ENCODE measurements around the gene RELN. TPM values are rescaled to one million over a fixed set of nuclear protein-coding genes. Genes with fewer than 3 reads are reported as not detected.

The RELN gene
- total RNA-seq, 1 donor from 2014 or later = 7.4 TPM

DNA sequence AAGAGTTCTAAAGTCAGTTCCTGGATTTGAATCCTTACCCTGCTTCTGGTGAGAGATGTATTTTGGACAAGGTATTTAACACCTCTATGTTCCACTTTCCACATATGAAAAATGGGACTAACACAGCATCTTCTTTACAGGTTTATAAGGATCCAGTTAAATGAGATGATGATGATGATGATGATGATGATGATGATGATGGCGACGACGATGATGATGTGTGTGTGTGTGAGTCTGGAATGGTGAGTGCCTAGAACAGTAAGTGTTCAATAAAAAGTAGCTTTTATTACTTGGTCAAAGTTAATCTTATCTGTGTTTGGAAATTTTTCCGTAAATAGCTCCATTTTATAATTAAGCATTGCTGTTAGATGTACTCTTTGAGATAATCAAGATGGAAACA, 295.2 kb downstream of the RELN start:
- H3K27ac ChIP-seq = no peak overlapping the region
- H3K4me1 ChIP-seq = no peaks in the 10 kb centered on the region
- DNase-seq (ENCODE audit: extremely low spot score in 2 of 2) = no peak
- intact Hi-C loops (cut with DNase I) = no loop called here
- no peaks in the 10 kb centered on the region for H3K9me3 ChIP-seq
- no peaks in the 10 kb centered on the region for H3K27me3 ChIP-seq
- H3K36me3 ChIP-seq = no peaks in the 10 kb centered on the region
- TF ChIP-seq, protein P1, sequence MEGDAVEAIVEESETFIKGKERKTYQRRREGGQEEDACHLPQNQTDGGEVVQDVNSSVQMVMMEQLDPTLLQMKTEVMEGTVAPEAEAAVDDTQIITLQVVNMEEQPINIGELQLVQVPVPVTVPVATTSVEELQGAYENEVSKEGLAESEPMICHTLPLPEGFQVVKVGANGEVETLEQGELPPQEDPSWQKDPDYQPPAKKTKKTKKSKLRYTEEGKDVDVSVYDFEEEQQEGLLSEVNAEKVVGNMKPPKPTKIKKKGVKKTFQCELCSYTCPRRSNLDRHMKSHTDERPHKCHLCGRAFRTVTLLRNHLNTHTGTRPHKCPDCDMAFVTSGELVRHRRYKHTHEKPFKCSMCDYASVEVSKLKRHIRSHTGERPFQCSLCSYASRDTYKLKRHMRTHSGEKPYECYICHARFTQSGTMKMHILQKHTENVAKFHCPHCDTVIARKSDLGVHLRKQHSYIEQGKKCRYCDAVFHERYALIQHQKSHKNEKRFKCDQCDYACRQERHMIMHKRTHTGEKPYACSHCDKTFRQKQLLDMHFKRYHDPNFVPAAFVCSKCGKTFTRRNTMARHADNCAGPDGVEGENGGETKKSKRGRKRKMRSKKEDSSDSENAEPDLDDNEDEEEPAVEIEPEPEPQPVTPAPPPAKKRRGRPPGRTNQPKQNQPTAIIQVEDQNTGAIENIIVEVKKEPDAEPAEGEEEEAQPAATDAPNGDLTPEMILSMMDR (IDR thresholded peaks at IDR 0.05) = no peak
- TF ChIP-seq POLR2A (IDR thresholded peaks at IDR 0.05) (no peak), POLR2AphosphoS5 (IDR thresholded peaks at IDR 0.05; ENCODE audit: insufficient read depth in 1 of 2, low read depth in 1 of 2) (no peak)
- H3K4me3 ChIP-seq = no peak overlapping the region

DNA sequence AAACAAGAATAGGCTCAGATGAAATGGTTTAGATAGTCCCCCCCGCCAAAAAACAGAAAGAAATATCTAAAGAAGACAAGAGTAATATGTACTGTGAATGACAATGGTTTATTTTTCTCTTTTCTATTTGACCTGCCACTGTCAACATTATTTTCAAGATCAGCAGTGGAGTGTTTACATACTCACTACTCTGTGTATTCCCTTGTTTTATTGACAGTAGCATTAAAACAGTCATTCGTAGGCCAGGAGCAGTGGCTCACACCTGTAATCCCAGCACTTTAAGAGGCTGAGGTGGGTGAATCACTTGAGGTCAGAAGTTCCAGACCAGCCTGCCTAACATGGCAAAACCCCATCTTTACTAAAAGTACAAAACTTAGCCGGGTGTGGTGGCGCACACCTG, 298.2 kb downstream of the RELN start:
- TF ChIP-seq POLR2A (IDR thresholded peaks at IDR 0.05) = no peak
- TF ChIP-seq, protein P1 (IDR thresholded peaks at IDR 0.05) = no peak
- no peak for TF ChIP-seq POLR2AphosphoS5 (IDR thresholded peaks at IDR 0.05; ENCODE audit: insufficient read depth in 1 of 2, low read depth in 1 of 2)
- Histone ChIP-seq H3K36me3 (no peaks in the 10 kb centered on the region), H3K27me3 (no peaks in the 10 kb centered on the region), H3K4me1 (no peaks in the 10 kb centered on the region), H3K4me3 (no peak overlapping the region), H3K27ac (no peak overlapping the region), H3K9me3 (no peaks in the 10 kb centered on the region)
- DNase-seq (ENCODE audit: extremely low spot score in 2 of 2) = no peak
- intact Hi-C loops (cut with DNase I) = no loop called here

DNA sequence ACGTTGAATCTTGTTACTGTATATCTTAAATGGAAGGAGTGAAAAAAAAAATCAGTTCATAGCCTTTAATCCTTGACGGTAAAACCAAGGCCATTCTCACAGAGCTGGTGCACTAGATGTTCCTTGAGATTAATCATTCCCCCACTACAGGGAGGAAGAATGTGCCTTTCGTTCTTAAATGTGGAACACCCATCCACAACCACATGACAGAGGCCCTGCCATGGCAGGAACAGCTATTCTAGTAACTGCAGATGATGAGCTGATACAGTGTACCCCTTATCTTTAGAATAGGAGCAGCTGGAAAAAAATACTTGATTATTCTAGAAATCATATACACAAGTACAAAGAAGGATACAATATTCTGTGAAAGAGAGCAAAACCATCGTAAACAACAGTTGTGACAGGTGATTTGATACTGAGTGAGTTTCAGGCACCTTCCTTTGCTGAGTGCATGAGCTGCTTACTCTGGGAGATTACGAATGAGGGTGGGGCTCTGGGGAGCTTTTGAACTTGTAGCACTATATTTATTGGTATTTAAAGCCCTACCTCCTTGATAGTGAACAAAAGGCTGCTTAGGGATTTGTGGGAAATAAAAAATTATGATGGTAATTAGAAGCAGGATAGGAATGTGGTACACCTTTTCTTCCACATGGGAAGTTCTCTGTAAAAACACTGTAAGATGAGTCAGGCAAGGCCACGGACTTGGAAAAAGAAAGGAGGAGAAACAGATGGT, 299.1 kb downstream of the RELN start:
- H3K27ac ChIP-seq = no peak overlapping the region
- TF ChIP-seq, protein P1 (IDR thresholded peaks at IDR 0.05) = no peak
- TF ChIP-seq POLR2AphosphoS5 (IDR thresholded peaks at IDR 0.05; ENCODE audit: insufficient read depth in 1 of 2, low read depth in 1 of 2) = no peak
- TF ChIP-seq POLR2A (IDR thresholded peaks at IDR 0.05) = no peak
- no peaks in the 10 kb centered on the region for H3K9me3 ChIP-seq
- H3K4me1 ChIP-seq = no peaks in the 10 kb centered on the region
- no peaks in the 10 kb centered on the region for H3K27me3 ChIP-seq
- H3K4me3 ChIP-seq = no peak overlapping the region
- intact Hi-C loops (cut with DNase I) = no loop called here
- H3K36me3 ChIP-seq = no peaks in the 10 kb centered on the region
- DNase-seq (ENCODE audit: extremely low spot score in 2 of 2) = no peak

DNA sequence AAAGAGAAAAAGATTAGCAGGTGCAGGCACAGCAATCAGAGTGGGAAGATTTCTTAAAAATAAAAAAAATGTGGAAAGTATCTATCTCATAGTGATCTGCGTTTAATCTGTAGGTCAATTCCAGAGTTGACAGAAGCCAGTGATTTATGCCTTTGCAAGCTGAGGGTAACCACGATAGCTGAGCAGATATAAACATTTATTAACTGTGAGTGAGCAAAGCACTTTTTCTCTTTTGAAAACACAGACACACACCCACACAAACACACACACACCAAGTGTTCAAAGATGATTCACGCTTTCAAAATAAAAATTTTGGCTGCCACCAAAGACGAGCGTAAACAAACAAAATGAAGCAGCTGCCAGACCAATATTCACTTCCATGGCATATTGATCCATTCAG, 300.2 kb downstream of the RELN start:
- Histone ChIP-seq H3K9me3 (no peaks in the 10 kb centered on the region), H3K27ac (no peak overlapping the region), H3K36me3 (no peaks in the 10 kb centered on the region), H3K4me3 (no peak overlapping the region), H3K27me3 (no peaks in the 10 kb centered on the region), H3K4me1 (no peaks in the 10 kb centered on the region)
- no peak for DNase-seq (ENCODE audit: extremely low spot score in 2 of 2)
- no peak for TF ChIP-seq POLR2AphosphoS5 (IDR thresholded peaks at IDR 0.05; ENCODE audit: insufficient read depth in 1 of 2, low read depth in 1 of 2)
- TF ChIP-seq POLR2A (IDR thresholded peaks at IDR 0.05) = no peak
- TF ChIP-seq, protein P1 (IDR thresholded peaks at IDR 0.05) = no peak
- intact Hi-C loops (cut with DNase I) = no loop called here

DNA sequence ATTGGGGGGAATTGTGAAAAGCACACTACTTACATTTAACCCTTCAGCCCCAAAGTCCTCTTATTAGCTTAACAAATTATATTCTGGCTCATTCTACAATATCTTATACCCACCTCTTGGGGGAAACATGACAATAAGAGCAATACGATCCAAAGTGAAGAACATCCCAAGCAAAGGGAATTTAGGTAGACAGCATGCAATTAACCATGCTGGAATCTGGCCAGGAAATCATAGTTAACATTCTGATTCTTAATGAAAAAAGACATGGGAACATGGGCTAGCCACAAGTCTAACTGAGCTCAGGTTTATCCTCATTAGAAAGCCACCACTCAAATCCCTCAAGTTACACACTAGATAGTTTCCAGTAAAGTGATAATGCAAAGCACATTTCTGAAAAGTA, 301.5 kb downstream of the RELN start:
- Histone ChIP-seq H3K27me3 (no peaks in the 10 kb centered on the region), H3K4me1 (no peaks in the 10 kb centered on the region), H3K9me3 (no peaks in the 10 kb centered on the region), H3K27ac (no peak overlapping the region), H3K4me3 (no peak overlapping the region), H3K36me3 (no peaks in the 10 kb centered on the region)
- intact Hi-C loops (cut with DNase I) = no loop called here
- TF ChIP-seq POLR2A (IDR thresholded peaks at IDR 0.05) = no peak
- TF ChIP-seq POLR2AphosphoS5 (IDR thresholded peaks at IDR 0.05; ENCODE audit: insufficient read depth in 1 of 2, low read depth in 1 of 2) = no peak
- TF ChIP-seq, protein P1 (IDR thresholded peaks at IDR 0.05) = no peak
- DNase-seq (ENCODE audit: extremely low spot score in 2 of 2) = no peak
